Caco-2 (cell line): ENCODE results near the gene RRBP1. TPM values are rescaled to one million over a fixed set of nuclear protein-coding genes. Genes with fewer than 3 reads are reported as not detected.

Experiments used
- BruUV-seq: library from RNA; stranded (reverse); fragments of 400-500 nt; replicated peaks from 2 replicates; lab custom pipeline; 2021; lab: Mats Ljungman, UMichigan
- CTCF ChIA-PET: fragments of 300-600 bp; sonication (Branson Sonifier 250); formaldehyde crosslinking; loops from one replicate; lab custom pipeline; 2022; ENCODE audit warnings: antibody characterized with exemption; lab: Charles Lee
- POLR2A ChIA-PET: fragments of 300-600 bp; sonication (Branson Sonifier 250); formaldehyde crosslinking; loops from one replicate; lab custom pipeline; 2022; ENCODE audit warnings: antibody characterized with exemption; lab: Charles Lee
- DNase-seq, 2 experiments: peaks; one replicate each; pipeline versions ENCODE4 v3.0.0 to v3.0.0-alpha.2; 2020 to 2022
- H3K27me3 ChIP-seq: replicated peaks from 2 replicates; pipeline ENCODE4 v1.6.0; 2011; ENCODE audit warnings: low read length; ENCODE audit not compliant: control insufficient read depth, insufficient read depth
- H3K36me3 ChIP-seq: 2 replicates; pipeline ENCODE4 v1.5.1; 2011; ENCODE audit warnings: low read length; ENCODE audit not compliant: control insufficient read depth, insufficient read depth
- H3K4me1 ChIP-seq: fragments of 250-450 bp; sonication (Bioruptor Pico); 2 replicates; pipeline ENCODE4 v1.5.1; 2020; ENCODE audit warnings: mild to moderate bottlenecking
- H3K4me3 ChIP-seq: 2 replicates; pipeline ENCODE4 v1.5.1; 2011; ENCODE audit warnings: low read depth, mild to moderate bottlenecking, control low read depth, low read length
- H3K9me3 ChIP-seq: fragments of 250-450 bp; sonication (Bioruptor Pico); 2 replicates; pipeline ENCODE4 v1.5.1; 2020; ENCODE audit warnings: mild to moderate bottlenecking, moderate library complexity
- H3K27ac Mint-ChIP-seq: one replicate; pipeline ENCODE4 v1.8.0; 2022; ENCODE audit warnings: mixed read lengths; ENCODE audit not compliant: unreplicated experiment
- H3K27me3 Mint-ChIP-seq: one replicate; pipeline ENCODE4 v1.8.0; 2022; ENCODE audit warnings: mixed read lengths; ENCODE audit not compliant: insufficient read depth, unreplicated experiment
- H3K36me3 Mint-ChIP-seq: one replicate; pipeline ENCODE4 v1.8.0; 2022; ENCODE audit warnings: mild to moderate bottlenecking, mixed read lengths; ENCODE audit not compliant: insufficient read depth, unreplicated experiment
- H3K4me1 Mint-ChIP-seq: one replicate; pipeline ENCODE4 v1.8.0; 2022; ENCODE audit warnings: low read depth, mixed read lengths; ENCODE audit not compliant: unreplicated experiment
- H3K4me3 Mint-ChIP-seq: one replicate; pipeline ENCODE4 v1.8.0; 2022; ENCODE audit warnings: mild to moderate bottlenecking, moderate library complexity, mixed read lengths; ENCODE audit not compliant: unreplicated experiment
- H3K9me3 Mint-ChIP-seq: one replicate; pipeline ENCODE4 v1.8.0; 2022; ENCODE audit warnings: mixed read lengths; ENCODE audit not compliant: unreplicated experiment
- CTCF ChIP-seq, 2 experiments: fragments of 200-600 bp in 1 of 2; IDR thresholded peaks; 1 replicate in 1 of 2; 2 replicates in 1 of 2; pipeline versions ENCODE4 v1.5.1 to v1.8.0; 2011 to 2022; ENCODE audit warnings: antibody characterized with exemption in 1 of 2, control low read depth in 1 of 2, inconsistent platforms in 1 of 2, low read depth in 1 of 2, low read length in 1 of 2, mild to moderate bottlenecking in 1 of 2, moderate library complexity in 1 of 2; ENCODE audit not compliant: insufficient read depth in 1 of 2, severe bottlenecking in 1 of 2, unreplicated experiment in 1 of 2
- intact Hi-C: fragments of 100-400 bp; cut with micrococcal nuclease; formaldehyde crosslinking; loops from one replicate; pipeline ENCODE4 v1.10.0; 2022; ENCODE audit not compliant: unreplicated experiment
- total RNA-seq: library from RNA; stranded (reverse); gene quantifications from 2 replicates; pipeline ENCODE4 v1.2.3, GENCODE V29; 2022

The RRBP1 gene
- total RNA-seq, 1 experiment from 2014 or later: 758 TPM

- DNase-seq: peak in 1 of 2 experiments; percentile 3
- H3K9me3 ChIP-seq: no peaks in the 10 kb centered on the region
- peaks cover 8% of the 10 kb centered on the region for H3K4me1 ChIP-seq
- BruUV-seq: no TSS peak
- Mint-ChIP-seq H3K36me3 (peaks cover 98% of the 10 kb centered on the region), H3K9me3 (no peaks in the 10 kb centered on the region), H3K27ac (peak overlapping the region; percentile 63), H3K4me1 (peaks cover 10% of the 10 kb centered on the region), H3K4me3 (peak overlapping the region; percentile 24), H3K27me3 (no peaks in the 10 kb centered on the region)
- intact Hi-C loops: loop anchor here (1.0 to 10.0 kb wide), 4 partner anchors 73 to 805 kb away; no protein-coding TSS in a partner anchor
- TF ChIP-seq CTCF (IDR thresholded peaks at IDR 0.05; ENCODE audit: insufficient read depth in 1 of 2, low read depth in 1 of 2, low read length in 1 of 2, severe bottlenecking in 1 of 2, unreplicated experiment in 1 of 2): no peak
- H3K36me3 ChIP-seq: peaks cover 5% of the 10 kb centered on the region
- POLR2A ChIA-PET: interaction anchor here (1.5 kb wide), 1 partner anchor 40 kb away, joined by 8 read pairs; the partner anchor contains the start of gene DSTN
- H3K27me3 ChIP-seq: no peaks in the 10 kb centered on the region
- no peak overlapping the region for H3K4me3 ChIP-seq
- CTCF ChIA-PET: interaction anchor here (0.6 to 2.6 kb wide), 2 partner anchors 73 to 83 kb away, joined by 3 to 8 read pairs; no protein-coding TSS in a partner anchor
These were observed 72.1 kb downstream of the RRBP1 start for GRCh38 chr20:17609811-17610377.

GRCh38 chr20:17608701-17609497 is 73.1 kb downstream of the RRBP1 start:
- no TSS peak for BruUV-seq
- Mint-ChIP-seq H3K4me1 (peaks cover 12% of the 10 kb centered on the region), H3K27me3 (no peaks in the 10 kb centered on the region), H3K27ac (peak overlapping the region; percentile 63), H3K9me3 (no peaks in the 10 kb centered on the region), H3K4me3 (peak overlapping the region; percentile 20), H3K36me3 (peaks cover 97% of the 10 kb centered on the region)
- no peak for DNase-seq
- H3K9me3 ChIP-seq: no peaks in the 10 kb centered on the region
- H3K4me1 ChIP-seq: peaks cover 18% of the 10 kb centered on the region
- peaks cover 3% of the 10 kb centered on the region; the same call in 1 of the 2 replicates for H3K36me3 ChIP-seq
- no peaks in the 10 kb centered on the region for H3K27me3 ChIP-seq
- POLR2A ChIA-PET: interaction anchor here (0.6 kb wide), 1 partner anchor 189 kb away, joined by 4 read pairs; no protein-coding TSS in a partner anchor
- CTCF ChIA-PET: interaction anchor here (0.7 to 2.6 kb wide), 2 partner anchors 19 to 72 kb away, joined by 3 to 8 read pairs; no protein-coding TSS in a partner anchor
- intact Hi-C loops: loop anchor here (10.0 kb wide), 2 partner anchors 164 to 804 kb away; no protein-coding TSS in a partner anchor
- H3K4me3 ChIP-seq: no peak overlapping the region
- no peak for TF ChIP-seq CTCF (IDR thresholded peaks at IDR 0.05; ENCODE audit: insufficient read depth in 1 of 2, low read depth in 1 of 2, low read length in 1 of 2, severe bottlenecking in 1 of 2, unreplicated experiment in 1 of 2)

- TF ChIP-seq CTCF (IDR thresholded peaks at IDR 0.05; ENCODE audit: insufficient read depth in 1 of 2, low read depth in 1 of 2, low read length in 1 of 2, severe bottlenecking in 1 of 2, unreplicated experiment in 1 of 2): no peak
- intact Hi-C loops: loop anchor here (10.0 kb wide), 2 partner anchors 161 to 801 kb away; no protein-coding TSS in a partner anchor
- H3K36me3 Mint-ChIP-seq: peaks cover 94% of the 10 kb centered on the region
- Histone ChIP-seq H3K36me3 (no peaks in the 10 kb centered on the region; the same call in 1 of the 2 replicates), H3K9me3 (no peaks in the 10 kb centered on the region), H3K4me1 (peaks cover 36% of the 10 kb centered on the region), H3K27me3 (no peaks in the 10 kb centered on the region), H3K4me3 (no peak overlapping the region)
- BruUV-seq: no TSS peak
- H3K9me3 Mint-ChIP-seq: no peaks in the 10 kb centered on the region
- no peak for DNase-seq
- ChIA-PET CTCF (interaction anchor here (0.5 to 1.6 kb wide), 4 partner anchors 36 to 240 kb away, joined by 3 to 12 read pairs (median 4); partner anchors contain the start of gene DSTN), POLR2A (interaction anchor here (1.7 kb wide), 1 partner anchor 36 kb away, joined by 7 read pairs; the partner anchor contains the start of gene DSTN)
- peaks cover 30% of the 10 kb centered on the region for H3K4me1 Mint-ChIP-seq
- H3K27me3 Mint-ChIP-seq: no peaks in the 10 kb centered on the region
- H3K4me3 Mint-ChIP-seq: peak overlapping the region; percentile 19
- H3K27ac Mint-ChIP-seq: peak overlapping the region; percentile 40
These were observed 76.0 kb downstream of the RRBP1 start for GRCh38 chr20:17606001-17606400.
